NT2/D1 (cell line): Measurements from ENCODE around the gene OR51S1.

ENCODE experiments used
- SUZ12 ChIP-seq: IDR thresholded peaks from 2 replicates; pipeline ENCODE4 v1.6.1; 2011; ENCODE audit not compliant: insufficient read length, insufficient read depth; ENCODE audit errors: extremely low read depth
- YY1 ChIP-seq: IDR thresholded peaks from 2 replicates; pipeline ENCODE4 v1.6.1; 2011; ENCODE audit not compliant: insufficient read length, insufficient read depth
- ZNF274 ChIP-seq: IDR thresholded peaks from 2 replicates; pipeline ENCODE4 v1.6.1; 2011; ENCODE audit warnings: mild to moderate bottlenecking, low read depth, low read length

- TF ChIP-seq ZNF274 (no peak), SUZ12 (no peak), YY1 (no peak)
Observed at GRCh38 chr11:4891996-4892640, 43.1 kb upstream of the OR51S1 start.
